ENCODE results near the gene EEIG2.

The EEIG2 gene

GRCh38 chr1:108551137-108551862 lies 8.6 kb upstream of the EEIG2 start:
- POLR2A ChIA-PET: interaction anchor here (1.2 kb wide), 1 partner anchor 9 kb away, joined by 3 read pairs; the partner anchor contains the start of gene EEIG2
- peak; percentile 35 for DNase-seq (ENCODE audit: extremely low spot score)
- CTCF ChIA-PET: interaction anchor here (0.9 to 1.9 kb wide), 6 partner anchors 9 to 39 kb away, joined by 3 to 29 read pairs (median 3); partner anchors contain the start of gene EEIG2
- no peak for TF ChIP-seq CTCF (IDR thresholded peaks at IDR 0.05; ENCODE audit: control extremely low read depth, extremely low read depth, low read depth, missing control alignments)

GRCh38 chr1:108553905-108554304 lies 6.0 kb upstream of the EEIG2 start:
- no peak for TF ChIP-seq CTCF (IDR thresholded peaks at IDR 0.05; ENCODE audit: control extremely low read depth, extremely low read depth, low read depth, missing control alignments)
- POLR2A ChIA-PET: no interaction called here
- no peak for DNase-seq (ENCODE audit: extremely low spot score)
- CTCF ChIA-PET: no interaction called here

- ChIA-PET CTCF (no interaction called here), POLR2A (no interaction called here)
- no peak for TF ChIP-seq CTCF (IDR thresholded peaks at IDR 0.05; ENCODE audit: control extremely low read depth, extremely low read depth, low read depth, missing control alignments)
Observed at GRCh38 chr1:108554682-108555427, 5.0 kb upstream of the EEIG2 start.

GRCh38 chr1:108556066-108556465 lies 3.8 kb upstream of the EEIG2 start:
- TF ChIP-seq CTCF (IDR thresholded peaks at IDR 0.05; ENCODE audit: control extremely low read depth, extremely low read depth, low read depth, missing control alignments): no peak
- DNase-seq (ENCODE audit: extremely low spot score): no peak
- ChIA-PET POLR2A (no interaction called here), CTCF (interaction anchor here (0.7 to 1.3 kb wide), 3 partner anchors 13 to 28 kb away, joined by 3 read pairs; no protein-coding TSS in a partner anchor)

More at GRCh38 chr1:108554682-108555427, 5.0 kb upstream of the EEIG2 start:
- DNase-seq (ENCODE audit: extremely low spot score): no peak

GRCh38 chr1:108556499-108556898 lies 3.4 kb upstream of the EEIG2 start:
- TF ChIP-seq CTCF (IDR thresholded peaks at IDR 0.05; ENCODE audit: control extremely low read depth, extremely low read depth, low read depth, missing control alignments): no peak
- ChIA-PET POLR2A (no interaction called here), CTCF (interaction anchor here (1.0 to 1.3 kb wide), 2 partner anchors 14 to 35 kb away, joined by 3 to 4 read pairs; no protein-coding TSS in a partner anchor)
- no peak for DNase-seq (ENCODE audit: extremely low spot score)

GRCh38 chr1:108557296-108557695 lies 2.6 kb upstream of the EEIG2 start:
- no peak for TF ChIP-seq CTCF (IDR thresholded peaks at IDR 0.05; ENCODE audit: control extremely low read depth, extremely low read depth, low read depth, missing control alignments)
- CTCF ChIA-PET: interaction anchor here (0.7 to 8.4 kb wide), 4 partner anchors 12 to 45 kb away, joined by 3 to 179 read pairs (median 25); no protein-coding TSS in a partner anchor
- POLR2A ChIA-PET: no interaction called here
- no peak for DNase-seq (ENCODE audit: extremely low spot score)

Measured in GM10248 (cell line).